Pancreas (tissue), 10 donors: Measurements from ENCODE around the gene PKD2. TPM values are rescaled to one million over a fixed set of nuclear protein-coding genes. Genes with fewer than 3 reads are reported as not detected.

Source experiments
- ATAC-seq, 4 donors: fragments of 200-7000 bp; cut with Tn5 transposase; one replicate each; pipeline versions ENCODE4 v1.8.0 to v1.9.1; 2020; ENCODE audit warnings: mild to moderate bottlenecking in 4 of 4, moderate library complexity in 4 of 4
- DNase-seq, 6 donors: peaks; one replicate each; pipeline ENCODE4 v3.0.0-alpha.2; 2020
- FAIRE-seq: peaks from 2 replicates; lab custom pipeline; 2012; peaks lifted over from hg19 to GRCh38; lab: Jason Lieb, UNC
- H3K27ac ChIP-seq, 4 donors: fragments of 200-600 bp; sonication (generic); 1 replicate in 3 of 4; 2 replicates in 1 of 4; pipeline versions ENCODE4 v1.5.0 to v1.8.0; 2020
- H3K27me3 ChIP-seq, 4 donors: fragments of 200-600 bp; one replicate each; pipeline ENCODE4 v1.8.0; 2021
- H3K36me3 ChIP-seq, 3 donors: fragments of 200-600 bp; sonication (generic) in 1 of 3; one replicate each; pipeline versions ENCODE4 v1.5.0 to v1.8.0; 2020 to 2021
- H3K4me1 ChIP-seq, 3 donors: fragments of 200-600 bp; one replicate each; pipeline ENCODE4 v1.8.0; 2021
- H3K4me3 ChIP-seq, 4 donors: fragments of 200-600 bp; sonication (generic) in 2 of 4; one replicate each; pipeline versions ENCODE4 v1.5.0 to v1.8.0; 2020 to 2021
- H3K9me3 ChIP-seq, 4 donors: fragments of 200-600 bp; one replicate each; pipeline ENCODE4 v1.8.0; 2021
- CTCF ChIP-seq, 4 donors: fragments of 200-600 bp; sonication (generic) in 3 of 4; IDR thresholded peaks; one replicate each; pipeline versions ENCODE4 v1.5.0 to v1.8.0; 2021; ENCODE audit warnings: antibody characterized with exemption in 4 of 4
- WGBS, 2 donors: extraction: QIAGEN DNeasy Blood & Tissue Kit; methylation state at CpG; one replicate each; pipeline ENCODE4 v1.1.7; 2013; 5-methylcytosine and 5-hydroxymethylcytosine counted together
- intact Hi-C, 3 donors: fragments of 100-400 bp; cut with DNase I; formaldehyde crosslinking; loops; one replicate each; pipeline versions ENCODE4 v1.11.1 to v1.14.2; 2022
- polyA plus RNA-seq, 2 donors: library from polyadenylated mRNA; stranded (reverse); fragments of 200-250 nt; gene quantifications; one replicate each; pipeline ENCODE4 v1.2.3, GENCODE V29; 2013
- total RNA-seq, 6 donors: library from RNA; stranded (reverse); fragmentation: NEBNext Ultra II Directional in 4 of 6; extraction: Animal tissue kit (Norgen Biotek cat#: 25700) in 4 of 6; gene quantifications; one replicate each; pipeline versions ENCODE4 v1.2.1 to v1.2.4, GENCODE V29; 2021 to 2023
- donor health status: healthy with polysubstance abuse.
- donor health status: DM: no; HTN: no; CAD: no; lungs with moderate emphysema.
- donor health status: DM: no; HTN: no; CAD: no.
- donor health status: control.
- donor health status: control.
- donor health status: Bipolar disorder and iron deficiency.
- donor health status: DM: yes; HTN: yes; CAD: no.
- donor health status: DM: no; HTN: no; CAD: no.
- donor health status: DM: no; HTN: no; CAD: no.
- donor health status: DM: yes; HTN: yes; CAD: no.

The PKD2 gene
- total and polyA plus RNA-seq, 8 donors: 7.6 to 21.6 (median 11.5) TPM

- Histone ChIP-seq H3K4me1 (peaks cover 0 to 4% (median 0%) of the 10 kb centered on the region in 3 donors), H3K27me3 (peaks cover 0 to 7% (median 0%) of the 10 kb centered on the region in 4 donors), H3K9me3 (no peaks in the 10 kb centered on the region), H3K36me3 (no peaks in the 10 kb centered on the region), H3K27ac (peak overlapping the region in 2 of 4 donors; percentile 9 to 46), H3K4me3 (peak overlapping the region in 1 of 4 donors; percentile 17)
- DNase-seq (peak in 5 of 6 donors; percentile 33 to 64 (median 53)), FAIRE-seq (peak; percentile 80), ATAC-seq (peak; percentile 74 to 86 (median 84))
- peak; percentile 47 to 82 (median 60) for TF ChIP-seq CTCF (IDR thresholded peaks at IDR 0.05)
- intact Hi-C loops: loop anchor here in 2 of 3 donors (5.0 kb wide), 1 partner anchor 116 kb away; no protein-coding TSS in a partner anchor
- WGBS, 2 donors: 25 to 30% methylated on average over 14 of the region's 14 CpGs
Observed at GRCh38 chr4:87973283-87974169, 33.9 kb upstream of the PKD2 start.

- Histone ChIP-seq H3K4me3 (peak overlapping the region in 1 of 4 donors; percentile 12), H3K36me3 (no peaks in the 10 kb centered on the region), H3K27ac (peak overlapping the region in 2 of 4 donors; percentile 48 to 56), H3K9me3 (no peaks in the 10 kb centered on the region), H3K27me3 (peaks cover 0 to 7% (median 0%) of the 10 kb centered on the region in 4 donors), H3K4me1 (peaks cover 0 to 4% (median 0%) of the 10 kb centered on the region in 3 donors)
- no peak for TF ChIP-seq CTCF (IDR thresholded peaks at IDR 0.05)
- WGBS, 2 donors: 32 to 33% methylated on average over 6 of the region's 6 CpGs
- DNase-seq: peak in 5 of 6 donors; percentile 24 to 60 (median 41)
- intact Hi-C loops: loop anchor here in 2 of 3 donors (5.0 kb wide), 1 partner anchor 118 kb away; no protein-coding TSS in a partner anchor
- no peak for FAIRE-seq
- ATAC-seq: peak; percentile 59 to 76 (median 72)
Observed at GRCh38 chr4:87974856-87975462, 32.5 kb upstream of the PKD2 start.

GRCh38 chr4:87975466-87975865 is 32.0 kb upstream of the PKD2 start, which contains the start of gene SPP1:
TSS of gene SPP1 (plus strand) at chr4:87975714. CDS start at chr4:87976896, 1,182 bp downstream.
- intact Hi-C loops: no loop called here
- DNase-seq: peak in 4 of 6 donors; percentile 18 to 64 (median 30)
- ATAC-seq: peak; percentile 48 to 74 (median 72)
- no peak for TF ChIP-seq CTCF (IDR thresholded peaks at IDR 0.05)
- no peak for FAIRE-seq
- Histone ChIP-seq H3K4me3 (peak within 1 kb of the TSS in 2 of 4 donors; percentile 12 to 34), H3K4me1 (peaks cover 0 to 4% (median 0%) of the 10 kb centered on the region in 3 donors), H3K27ac (peak within 1 kb of the TSS in 2 of 4 donors; percentile 48 to 56), H3K9me3 (no peaks in the 10 kb centered on the region), H3K27me3 (peaks cover 0 to 7% (median 0%) of the 10 kb centered on the region in 4 donors), H3K36me3 (no peaks in the 10 kb centered on the region)
- WGBS, 2 donors: 40 to 41% methylated on average over 8 of the region's 8 CpGs

GRCh38 chr4:87977521-87978278 is 29.7 kb upstream of the PKD2 start:
- WGBS, 2 donors: 51 to 58% methylated on average over 5 of the region's 5 CpGs
- ATAC-seq (no peak), FAIRE-seq (no peak), DNase-seq (no peak)
- H3K27ac ChIP-seq: peak overlapping the region in 2 of 4 donors; percentile 20 to 56
- peak overlapping the region in 2 of 4 donors; percentile 13 to 34 for H3K4me3 ChIP-seq
- peaks cover 0 to 4% (median 0%) of the 10 kb centered on the region in 3 donors for H3K4me1 ChIP-seq
- no peaks in the 10 kb centered on the region for H3K36me3 ChIP-seq
- peaks cover 0 to 6% (median 0%) of the 10 kb centered on the region in 4 donors for H3K27me3 ChIP-seq
- no peak for TF ChIP-seq CTCF (IDR thresholded peaks at IDR 0.05)
- H3K9me3 ChIP-seq: no peaks in the 10 kb centered on the region
- intact Hi-C loops: no loop called here
